WERI-Rb-1 (cell line): ENCODE results near the gene P2RX2.

ENCODE experiments used
- DNase-seq: peaks from one replicate; pipeline ENCODE4 v3.0.0-alpha.2; 2020
- H3K27ac ChIP-seq: fragments of 250-450 bp; sonication (Bioruptor Pico); 2 replicates; pipeline ENCODE4 v1.5.1; 2020; ENCODE audit warnings: mild to moderate bottlenecking, moderate library complexity
- H3K27me3 ChIP-seq: fragments of 250-450 bp; sonication (Bioruptor Pico); 2 replicates; pipeline ENCODE4 v1.5.1; 2021; ENCODE audit warnings: mild to moderate bottlenecking, low read depth, moderate library complexity; ENCODE audit not compliant: insufficient read depth, severe bottlenecking
- H3K36me3 ChIP-seq: fragments of 250-450 bp; sonication (Bioruptor Pico); 2 replicates; pipeline ENCODE4 v1.5.1; 2020; ENCODE audit warnings: mild to moderate bottlenecking, moderate library complexity
- H3K4me3 ChIP-seq: 2 replicates; pipeline ENCODE4 v1.5.1; 2011; ENCODE audit warnings: low read depth, mild to moderate bottlenecking, control low read depth, low read length
- H3K9me3 ChIP-seq: fragments of 250-450 bp; sonication (Bioruptor Pico); 2 replicates; pipeline ENCODE4 v1.5.1; 2021; ENCODE audit warnings: mild to moderate bottlenecking, moderate library complexity; ENCODE audit not compliant: severe bottlenecking
- CTCF ChIP-seq: IDR thresholded peaks from 2 replicates; pipeline ENCODE4 v1.5.1; 2011; ENCODE audit warnings: low read depth, mild to moderate bottlenecking, control low read depth, inconsistent platforms, low read length

Gene P2RX2

DNA sequence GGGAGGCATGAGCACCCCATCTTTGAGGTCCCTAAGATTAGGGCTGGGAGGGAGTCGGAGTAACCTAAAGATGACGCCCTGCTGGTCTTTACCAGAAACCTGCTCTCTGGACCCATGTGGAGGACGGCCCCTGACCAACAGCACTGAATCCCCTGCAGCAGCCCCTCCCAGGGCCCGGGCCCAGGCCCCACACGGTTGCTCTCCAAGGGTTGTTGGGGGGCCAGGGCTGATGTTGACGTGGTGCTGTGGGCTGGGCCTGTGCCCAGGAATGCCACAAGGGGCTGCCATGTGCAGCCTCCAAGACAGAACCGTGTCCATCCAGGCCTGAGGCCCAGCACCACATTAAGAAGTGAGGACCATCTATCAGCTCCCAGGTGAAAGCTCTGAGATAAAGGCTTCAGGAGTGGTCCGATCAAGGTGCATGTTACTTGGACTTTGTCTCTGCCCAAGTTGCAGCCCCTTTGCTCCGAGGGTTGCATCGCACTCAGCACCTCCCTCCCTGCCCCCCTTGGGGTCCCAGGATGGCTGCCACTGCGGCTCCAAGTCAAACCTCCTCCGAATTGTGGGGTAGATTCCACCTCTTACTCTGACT, 37.8 kb upstream of the P2RX2 start:
- TF ChIP-seq CTCF = no peak
- no peak overlapping the region for H3K27ac ChIP-seq
- H3K9me3 ChIP-seq = no peaks in the 10 kb centered on the region
- H3K36me3 ChIP-seq = peaks cover 68% of the 10 kb centered on the region
- H3K27me3 ChIP-seq = no peaks in the 10 kb centered on the region
- no peak overlapping the region for H3K4me3 ChIP-seq
- no peak for DNase-seq

DNA sequence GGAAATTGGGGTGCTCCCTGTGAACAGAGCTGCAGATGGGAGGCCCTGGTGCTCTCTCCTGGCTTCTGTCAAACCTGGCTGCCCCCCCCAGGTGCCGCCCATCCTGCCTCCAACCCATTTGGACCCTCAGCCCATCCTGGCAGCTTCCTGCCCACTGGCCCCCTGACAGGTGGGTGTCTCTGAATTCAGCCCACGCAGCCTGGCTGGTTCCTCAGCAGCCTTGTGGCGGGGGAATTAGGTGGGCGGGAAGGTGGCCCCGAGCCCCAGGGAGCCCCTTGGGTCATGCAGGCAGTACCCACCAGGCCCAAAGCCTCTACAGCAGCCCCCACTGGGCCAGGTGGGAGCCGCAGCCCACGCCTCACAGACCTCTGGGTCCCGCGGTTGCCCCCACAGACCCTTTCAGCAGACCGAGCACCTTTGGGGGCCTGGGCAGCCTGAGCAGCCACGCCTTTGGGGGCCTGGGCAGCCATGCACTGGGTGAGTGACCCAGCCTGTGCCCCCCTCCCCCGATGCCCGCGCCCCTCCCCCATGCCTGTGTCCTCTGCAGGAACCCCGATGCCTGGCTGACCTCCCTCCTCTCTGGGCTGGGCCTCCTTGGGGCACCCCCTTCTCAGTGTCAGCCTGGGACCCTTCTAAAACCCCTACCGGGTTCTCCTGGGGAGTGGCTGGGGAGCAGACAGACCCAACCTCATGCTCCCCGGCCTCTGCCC, 37.1 kb upstream of the P2RX2 start:
- Histone ChIP-seq H3K27me3 (no peaks in the 10 kb centered on the region), H3K9me3 (no peaks in the 10 kb centered on the region), H3K27ac (no peak overlapping the region), H3K4me3 (no peak overlapping the region), H3K36me3 (peaks cover 61% of the 10 kb centered on the region)
- DNase-seq = no peak
- no peak for TF ChIP-seq CTCF

GRCh38 chr12:132582058-132582420, 36.5 kb upstream of the P2RX2 start:
- H3K27me3 ChIP-seq = no peaks in the 10 kb centered on the region
- H3K36me3 ChIP-seq = peaks cover 55% of the 10 kb centered on the region
- H3K9me3 ChIP-seq = no peaks in the 10 kb centered on the region
- no peak overlapping the region for H3K4me3 ChIP-seq
- no peak overlapping the region for H3K27ac ChIP-seq
- TF ChIP-seq CTCF = no peak
- DNase-seq = no peak

- peaks cover 49% of the 10 kb centered on the region for H3K36me3 ChIP-seq
- H3K27me3 ChIP-seq = no peaks in the 10 kb centered on the region
- H3K27ac ChIP-seq = no peak overlapping the region
- no peak for TF ChIP-seq CTCF
- no peak overlapping the region for H3K4me3 ChIP-seq
- no peak for DNase-seq
- no peaks in the 10 kb centered on the region for H3K9me3 ChIP-seq
Measured at GRCh38 chr12:132582582-132583410, 35.8 kb upstream of the P2RX2 start.

- no peaks in the 10 kb centered on the region for H3K9me3 ChIP-seq
- H3K4me3 ChIP-seq = no peak overlapping the region
- DNase-seq = no peak
- no peaks in the 10 kb centered on the region for H3K27me3 ChIP-seq
- H3K27ac ChIP-seq = no peak overlapping the region
- peaks cover 43% of the 10 kb centered on the region for H3K36me3 ChIP-seq
- TF ChIP-seq CTCF = no peak
Measured at GRCh38 chr12:132583411-132583710, 35.2 kb upstream of the P2RX2 start.
